ENCODE results near the gene SPINT1. TPM values are rescaled to one million over a fixed set of nuclear protein-coding genes. Genes with fewer than 3 reads are reported as not detected.
"Not testable (repeated sequence)": the region's sequence is repeated elsewhere in the genome, so short reads cannot be mapped to it uniquely, and the experiment has no call there.

Gene SPINT1
- polyA plus RNA-seq, 1 experiment, result 0.87 TPM

- DNase-seq (ENCODE audit: low read depth, low spot score), result peak; percentile 30
- CTCF ChIA-PET, result interaction anchor here (0.5 to 5.9 kb wide), 50 partner anchors 10 to 516 kb away, joined by 3 to 171 read pairs (median 4); partner anchors contain the start of genes CHP1, EXD1, NUSAP1 and OIP5
- POLR2A ChIA-PET, result interaction anchor here (0.6 to 2.5 kb wide), 3 partner anchors 14 to 37 kb away, joined by 3 to 14 read pairs (median 3); partner anchors contain the start of gene VPS18
Measured at GRCh38 chr15:40857601-40858341, 13.9 kb downstream of the SPINT1 start.

GRCh38 chr15:40858706-40859105, 14.9 kb downstream of the SPINT1 start:
- CTCF ChIA-PET, result interaction anchor here (0.6 to 5.9 kb wide), 36 partner anchors 11 to 457 kb away, joined by 3 to 171 read pairs (median 5); partner anchors contain the start of genes CHP1, EXD1, RPUSD2 and SPINT1
- DNase-seq (ENCODE audit: low read depth, low spot score), result no peak
- TF ChIP-seq CTCF (IDR thresholded peaks at IDR 0.05; ENCODE audit: low read depth, low read length), result no peak
- no peak overlapping the region for H3K27ac ChIP-seq (ENCODE audit: low read depth, low read length)
- POLR2A ChIA-PET, result interaction anchor here (2.5 kb wide), 1 partner anchor 36 kb away, joined by 14 read pairs; the partner anchor contains the start of gene VPS18
- no peaks in the 10 kb centered on the region for H3K9me3 ChIP-seq (ENCODE audit: control insufficient read depth, insufficient read depth, low read length)
- no peak overlapping the region for H3K4me3 ChIP-seq (ENCODE audit: low read depth, low read length)
- H3K27me3 ChIP-seq (ENCODE audit: control insufficient read depth, insufficient read depth, low read length), result peaks cover 16% of the 10 kb centered on the region

More at GRCh38 chr15:40857601-40858341, 13.9 kb downstream of the SPINT1 start:
- no peaks in the 10 kb centered on the region for H3K9me3 ChIP-seq (ENCODE audit: control insufficient read depth, insufficient read depth, low read length)
- peaks cover 20% of the 10 kb centered on the region for H3K27me3 ChIP-seq (ENCODE audit: control insufficient read depth, insufficient read depth, low read length)
- TF ChIP-seq CTCF (IDR thresholded peaks at IDR 0.05; ENCODE audit: low read depth, low read length), result peak; percentile 98
- no peak overlapping the region for H3K4me3 ChIP-seq (ENCODE audit: low read depth, low read length)
- no peak overlapping the region for H3K27ac ChIP-seq (ENCODE audit: low read depth, low read length)

- no peak overlapping the region for H3K4me3 ChIP-seq (ENCODE audit: low read depth, low read length)
- no peak overlapping the region for H3K27ac ChIP-seq (ENCODE audit: low read depth, low read length)
- H3K9me3 ChIP-seq (ENCODE audit: control insufficient read depth, insufficient read depth, low read length), result no peaks in the 10 kb centered on the region
- peak; percentile 75 for TF ChIP-seq CTCF (IDR thresholded peaks at IDR 0.05; ENCODE audit: low read depth, low read length)
- peak; percentile 27 for DNase-seq (ENCODE audit: low read depth, low spot score)
- ChIA-PET CTCF (interaction anchor here (0.6 to 5.9 kb wide), 24 partner anchors 11 to 457 kb away, joined by 3 to 171 read pairs (median 6); partner anchors contain the start of genes SPINT1 and VPS18), POLR2A (interaction anchor here (2.5 kb wide), 1 partner anchor 35 kb away, joined by 14 read pairs; the partner anchor contains the start of gene VPS18)
- peaks cover 13% of the 10 kb centered on the region for H3K27me3 ChIP-seq (ENCODE audit: control insufficient read depth, insufficient read depth, low read length)
Measured at GRCh38 chr15:40859206-40859851, 15.5 kb downstream of the SPINT1 start.

GRCh38 chr15:40861147-40861546, 17.3 kb downstream of the SPINT1 start:
- CTCF ChIA-PET, result interaction anchor here (5.3 to 5.6 kb wide), 2 partner anchors 13 to 34 kb away, joined by 44 to 121 read pairs; partner anchors contain the start of gene VPS18
- DNase-seq (ENCODE audit: low read depth, low spot score); H3K4me3 ChIP-seq (ENCODE audit: low read depth, low read length); H3K27me3 ChIP-seq (ENCODE audit: control insufficient read depth, insufficient read depth, low read length); POLR2A ChIA-PET; H3K27ac ChIP-seq (ENCODE audit: low read depth, low read length); H3K9me3 ChIP-seq (ENCODE audit: control insufficient read depth, insufficient read depth, low read length): not testable (repeated sequence)

- TF ChIP-seq CTCF (IDR thresholded peaks at IDR 0.05; ENCODE audit: low read depth, low read length), result no peak
- Histone ChIP-seq H3K9me3 (ENCODE audit: control insufficient read depth, insufficient read depth, low read length) (no peaks in the 10 kb centered on the region), H3K4me3 (ENCODE audit: low read depth, low read length) (no peak overlapping the region), H3K27me3 (ENCODE audit: control insufficient read depth, insufficient read depth, low read length) (peaks cover 8% of the 10 kb centered on the region), H3K27ac (ENCODE audit: low read depth, low read length) (no peak overlapping the region)
- ChIA-PET CTCF (interaction anchor here (0.8 to 1.3 kb wide), 4 partner anchors 10 to 32 kb away, joined by 3 to 5 read pairs (median 3); no protein-coding TSS in a partner anchor), POLR2A (interaction anchor here (0.8 kb wide), 1 partner anchor 31 kb away, joined by 3 read pairs; no protein-coding TSS in a partner anchor)
- no peak for DNase-seq (ENCODE audit: low read depth, low spot score)
Measured at GRCh38 chr15:40863660-40864270, 19.9 kb downstream of the SPINT1 start.
